ENCODE data around the gene MEGF9.

DNA sequence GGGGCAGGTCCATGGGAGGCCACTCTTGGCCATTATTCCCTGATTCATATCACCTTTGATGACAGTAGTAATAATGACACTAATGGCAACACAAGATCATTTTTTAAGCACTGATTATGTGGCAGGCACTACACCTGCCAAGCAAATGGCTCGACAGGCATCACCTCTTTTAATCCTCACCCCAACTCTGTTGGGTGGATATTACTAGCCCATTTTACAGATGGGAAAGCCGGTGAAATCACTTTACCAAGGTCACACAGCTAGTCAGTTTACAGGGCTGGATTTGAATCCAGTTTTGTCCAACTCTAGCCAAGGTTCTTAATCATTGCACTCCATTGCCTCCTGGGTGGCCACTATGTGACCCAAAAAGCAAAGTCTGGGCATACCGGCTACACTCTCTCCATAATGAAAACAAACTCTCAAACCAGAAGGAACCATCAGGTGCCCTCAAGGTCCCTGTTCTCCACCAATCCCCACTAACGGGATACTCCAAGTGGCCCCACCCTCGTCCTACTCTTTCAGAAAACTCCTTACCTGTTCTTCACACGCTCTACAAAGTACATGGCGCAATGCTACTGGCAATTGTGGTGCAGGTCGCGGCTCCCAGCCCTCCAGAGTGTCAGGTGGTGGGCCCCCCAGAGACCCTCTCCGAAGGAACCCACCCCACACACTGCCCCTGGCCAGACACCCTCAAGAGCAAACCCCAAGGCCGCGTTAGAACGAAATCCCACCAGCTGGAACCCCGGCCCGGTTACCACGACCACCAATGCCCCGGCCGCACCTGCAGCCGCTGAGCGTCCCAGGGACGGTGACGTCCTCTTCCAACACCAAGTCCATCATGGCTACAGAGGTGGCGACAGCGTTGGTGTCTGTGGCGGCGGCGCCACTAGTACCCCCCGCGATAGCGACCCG, 134.9 kb downstream of the MEGF9 start:
- TF ChIP-seq, protein P1, sequence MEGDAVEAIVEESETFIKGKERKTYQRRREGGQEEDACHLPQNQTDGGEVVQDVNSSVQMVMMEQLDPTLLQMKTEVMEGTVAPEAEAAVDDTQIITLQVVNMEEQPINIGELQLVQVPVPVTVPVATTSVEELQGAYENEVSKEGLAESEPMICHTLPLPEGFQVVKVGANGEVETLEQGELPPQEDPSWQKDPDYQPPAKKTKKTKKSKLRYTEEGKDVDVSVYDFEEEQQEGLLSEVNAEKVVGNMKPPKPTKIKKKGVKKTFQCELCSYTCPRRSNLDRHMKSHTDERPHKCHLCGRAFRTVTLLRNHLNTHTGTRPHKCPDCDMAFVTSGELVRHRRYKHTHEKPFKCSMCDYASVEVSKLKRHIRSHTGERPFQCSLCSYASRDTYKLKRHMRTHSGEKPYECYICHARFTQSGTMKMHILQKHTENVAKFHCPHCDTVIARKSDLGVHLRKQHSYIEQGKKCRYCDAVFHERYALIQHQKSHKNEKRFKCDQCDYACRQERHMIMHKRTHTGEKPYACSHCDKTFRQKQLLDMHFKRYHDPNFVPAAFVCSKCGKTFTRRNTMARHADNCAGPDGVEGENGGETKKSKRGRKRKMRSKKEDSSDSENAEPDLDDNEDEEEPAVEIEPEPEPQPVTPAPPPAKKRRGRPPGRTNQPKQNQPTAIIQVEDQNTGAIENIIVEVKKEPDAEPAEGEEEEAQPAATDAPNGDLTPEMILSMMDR (optimal IDR thresholded peaks at IDR 0.05 in 1 of 3, IDR thresholded peaks at IDR 0.05 in 1 of 3, conservative IDR thresholded peaks at IDR 0.05 in 1 of 3; ENCODE audit: extremely low read depth in 1 of 3, insufficient read depth in 2 of 3, low read length in 3 of 3): no peak
- TF ChIP-seq EZH2 (IDR thresholded peaks at IDR 0.05; ENCODE audit: low read length): no peak

Data from keratinocyte (primary cell).